Ovary (tissue), 9 donors: ENCODE results near the gene ADAM10. TPM values are rescaled to one million over a fixed set of nuclear protein-coding genes. Genes with fewer than 3 reads are reported as not detected.
"Not testable (repeated sequence)": the region's sequence is repeated elsewhere in the genome, so short reads cannot be mapped to it uniquely, and the experiment has no call there.

Source experiments
- DNase-seq, 5 donors: peaks; one replicate each; pipeline ENCODE4 v3.0.0-alpha.2; 2019 to 2020
- H3K27ac ChIP-seq, 2 donors: fragments of 200-600 bp; one replicate each; pipeline versions ENCODE4 v1.5.1 to v1.8.0; 2019 to 2022
- H3K27me3 ChIP-seq: fragments of 200-600 bp; one replicate; pipeline ENCODE4 v1.8.0; 2022
- H3K36me3 ChIP-seq: fragments of 200-600 bp; sonication (generic); one replicate; pipeline ENCODE4 v1.5.1; 2019
- H3K4me1 ChIP-seq: one replicate; pipeline ENCODE4 v1.8.1; 2013; ENCODE audit warnings: mild to moderate bottlenecking, moderate library complexity; ENCODE audit not compliant: insufficient read depth
- H3K4me3 ChIP-seq: fragments of 200-600 bp; sonication (generic); one replicate; pipeline ENCODE4 v1.5.1; 2017
- H3K9me3 ChIP-seq, 2 donors: fragments of 200-600 bp in 1 of 2; sonication (generic) in 1 of 2; one replicate each; pipeline versions ENCODE4 v1.5.1 to v1.8.1; 2013 to 2019; ENCODE audit warnings: mild to moderate bottlenecking in 1 of 2, moderate library complexity in 1 of 2
- EP300 ChIP-seq: sonication (generic); formaldehyde crosslinking; IDR thresholded peaks from one replicate; pipeline ENCODE4 v1.6.1; 2017; ENCODE audit warnings: antibody characterized with exemption
- POLR2A ChIP-seq: fragments of 450-650 bp; IDR thresholded peaks from one replicate; pipeline ENCODE4 v1.6.1; 2017; ENCODE audit warnings: antibody characterized with exemption, mild to moderate bottlenecking, moderate library complexity
- WGBS, 3 donors: extraction: QIAGEN DNeasy Blood & Tissue Kit in 1 of 3; methylation state at CpG; one replicate each; pipeline versions ENCODE4 v1.1.5 to v1.1.7; 2013 to 2017; 5-methylcytosine and 5-hydroxymethylcytosine counted together
- intact Hi-C, 4 donors: fragments of 100-400 bp; cut with DNase I; formaldehyde crosslinking; loops; one replicate each; pipeline versions ENCODE4 v1.11.0 to v1.15.1; 2022 to 2023
- polyA plus RNA-seq, 2 donors: library from polyadenylated mRNA; stranded (reverse); fragments of 200-250 nt in 1 of 2; fragments of 350-450 nt in 1 of 2; fragmentation: Illumina TruSeq in 1 of 2; extraction: RNeasy Lipid Tissue Mini Kit (QIAGEN cat#74804) in 1 of 2; gene quantifications; one replicate each; pipeline ENCODE4 v1.2.3, GENCODE V29; 2013 to 2014
- total RNA-seq, 7 donors: library from RNA; depleted of rRNA in 2 of 7; stranded (reverse); fragments of >200 nt in 2 of 7; fragmentation: NEBNext Ultra II Directional in 3 of 7; extraction: Animal tissue kit (Norgen Biotek cat#: 25700) in 3 of 7; gene quantifications; one replicate each; pipeline versions ENCODE4 v1.1.0 to v1.2.4, GENCODE V29; 2016 to 2023
- TF ChIP-seq, protein P1 (sequence below), 3 donors: fragments of 450-650 bp in 2 of 3; fragments of 200-600 bp in 1 of 3; IDR thresholded peaks; one replicate each; pipeline versions ENCODE4 v1.5.1 to v1.8.0; 2016 to 2022; ENCODE audit warnings: antibody characterized with exemption in 3 of 3, mild to moderate bottlenecking in 1 of 3
- donor health status: DM: no; HTN: no; CAD: no; lungs with moderate emphysema.
- donor health status: DM: no; HTN: no; CAD: no.
- donor health status: Bipolar disorder and iron deficiency.
- donor health status: DM: yes; HTN: yes; CAD: no.
- donor health status: DM: no; HTN: no; CAD: no.
- donor health status: DM: yes; HTN: yes; CAD: no.

Gene ADAM10
- total and polyA plus RNA-seq, 9 donors: 23.2 to 86.4 (median 63.0) TPM

DNA sequence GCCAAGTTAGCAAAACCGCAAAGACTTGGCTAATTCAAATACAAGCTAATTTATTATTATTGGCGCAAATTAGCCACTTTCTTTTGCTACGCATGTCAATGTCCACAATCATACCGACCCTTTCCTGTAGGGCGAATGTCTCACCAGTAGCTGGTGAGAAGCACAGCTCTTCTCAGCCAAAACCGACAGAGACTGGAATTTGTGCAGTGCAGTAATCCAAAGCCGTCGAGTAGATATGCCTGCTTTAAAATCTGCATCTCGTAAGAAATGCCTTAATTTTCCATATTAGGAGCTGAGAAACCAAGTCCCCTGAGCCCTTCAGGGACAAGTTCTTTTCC lies 21.0 kb upstream of the ADAM10 start:
- no peak for DNase-seq
- no peaks in the 10 kb centered on the region for H3K9me3 ChIP-seq
- TF ChIP-seq EP300: no peak
- TF ChIP-seq, protein P1, sequence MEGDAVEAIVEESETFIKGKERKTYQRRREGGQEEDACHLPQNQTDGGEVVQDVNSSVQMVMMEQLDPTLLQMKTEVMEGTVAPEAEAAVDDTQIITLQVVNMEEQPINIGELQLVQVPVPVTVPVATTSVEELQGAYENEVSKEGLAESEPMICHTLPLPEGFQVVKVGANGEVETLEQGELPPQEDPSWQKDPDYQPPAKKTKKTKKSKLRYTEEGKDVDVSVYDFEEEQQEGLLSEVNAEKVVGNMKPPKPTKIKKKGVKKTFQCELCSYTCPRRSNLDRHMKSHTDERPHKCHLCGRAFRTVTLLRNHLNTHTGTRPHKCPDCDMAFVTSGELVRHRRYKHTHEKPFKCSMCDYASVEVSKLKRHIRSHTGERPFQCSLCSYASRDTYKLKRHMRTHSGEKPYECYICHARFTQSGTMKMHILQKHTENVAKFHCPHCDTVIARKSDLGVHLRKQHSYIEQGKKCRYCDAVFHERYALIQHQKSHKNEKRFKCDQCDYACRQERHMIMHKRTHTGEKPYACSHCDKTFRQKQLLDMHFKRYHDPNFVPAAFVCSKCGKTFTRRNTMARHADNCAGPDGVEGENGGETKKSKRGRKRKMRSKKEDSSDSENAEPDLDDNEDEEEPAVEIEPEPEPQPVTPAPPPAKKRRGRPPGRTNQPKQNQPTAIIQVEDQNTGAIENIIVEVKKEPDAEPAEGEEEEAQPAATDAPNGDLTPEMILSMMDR (IDR thresholded peaks at IDR 0.05): peak in 1 of 3 donors; percentile 13
- H3K4me1 ChIP-seq: peaks cover 9% of the 10 kb centered on the region
- H3K27me3 ChIP-seq: no peaks in the 10 kb centered on the region
- H3K36me3 ChIP-seq: no peaks in the 10 kb centered on the region
- H3K4me3 ChIP-seq: peak overlapping the region; percentile 92
- peak overlapping the region; percentile 50 to 98 for H3K27ac ChIP-seq
- 1% methylated on average over 9 of the region's 9 CpGs for WGBS, 3 donors
- intact Hi-C loops: no loop called here

DNA sequence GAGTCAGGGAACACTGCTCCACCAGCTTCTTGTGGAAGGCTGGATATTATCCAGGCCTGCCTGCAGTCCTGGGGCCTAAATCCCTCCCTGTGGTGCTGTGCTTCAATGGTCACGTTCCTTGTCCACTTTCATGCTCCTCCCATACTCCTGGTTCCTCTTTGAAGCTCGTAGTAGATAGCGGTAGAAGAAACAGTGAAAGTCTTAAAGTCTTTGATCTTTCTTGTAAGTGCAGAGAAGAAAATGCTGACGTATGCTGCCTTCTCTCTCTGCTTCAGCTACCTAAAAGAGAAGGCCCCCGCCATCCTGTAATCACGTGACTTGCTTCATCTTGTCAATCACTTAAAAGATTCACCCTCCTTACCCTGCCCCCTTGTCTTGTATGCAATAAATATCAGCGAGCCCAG lies 19.1 kb upstream of the ADAM10 start:
- DNase-seq, H3K4me3 ChIP-seq, intact Hi-C loops, H3K4me1 ChIP-seq, H3K9me3 ChIP-seq, H3K27ac ChIP-seq, H3K36me3 ChIP-seq, H3K27me3 ChIP-seq: not testable (repeated sequence)
- WGBS, 3 donors: 94 to 100% (median 96%) methylated on average over 7 of the region's 7 CpGs

DNA sequence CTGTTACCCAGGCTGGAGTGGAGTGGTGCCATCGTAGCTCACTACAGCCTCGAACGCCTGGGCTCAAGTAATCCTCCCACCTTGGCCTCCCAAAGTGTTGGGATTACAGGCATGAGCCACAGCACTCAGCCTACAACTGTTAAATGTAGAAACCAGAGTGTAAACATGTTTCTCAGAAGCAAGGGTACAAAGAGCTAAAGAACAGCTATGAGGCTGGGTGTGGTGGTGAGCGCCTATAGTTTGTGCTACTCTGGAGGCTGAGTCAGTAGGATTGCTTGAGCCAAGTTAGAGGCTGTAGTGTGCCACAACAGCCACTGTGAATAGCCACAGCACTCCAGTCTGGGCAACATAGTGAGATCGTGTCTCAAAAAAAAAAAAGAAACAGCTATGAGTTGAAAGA lies 16.8 kb upstream of the ADAM10 start:
- Histone ChIP-seq H3K4me1 (no peaks in the 10 kb centered on the region), H3K36me3 (no peaks in the 10 kb centered on the region), H3K4me3 (no peak overlapping the region), H3K9me3 (no peaks in the 10 kb centered on the region), H3K27ac (no peak overlapping the region), H3K27me3 (no peaks in the 10 kb centered on the region)
- TF ChIP-seq, protein P1 (IDR thresholded peaks at IDR 0.05): no peak
- TF ChIP-seq EP300: no peak
- no peak for TF ChIP-seq POLR2A
- intact Hi-C loops: no loop called here
- 89 to 90% (median 89%) methylated on average over 5 of the region's 5 CpGs for WGBS, 3 donors
- DNase-seq: no peak

DNA sequence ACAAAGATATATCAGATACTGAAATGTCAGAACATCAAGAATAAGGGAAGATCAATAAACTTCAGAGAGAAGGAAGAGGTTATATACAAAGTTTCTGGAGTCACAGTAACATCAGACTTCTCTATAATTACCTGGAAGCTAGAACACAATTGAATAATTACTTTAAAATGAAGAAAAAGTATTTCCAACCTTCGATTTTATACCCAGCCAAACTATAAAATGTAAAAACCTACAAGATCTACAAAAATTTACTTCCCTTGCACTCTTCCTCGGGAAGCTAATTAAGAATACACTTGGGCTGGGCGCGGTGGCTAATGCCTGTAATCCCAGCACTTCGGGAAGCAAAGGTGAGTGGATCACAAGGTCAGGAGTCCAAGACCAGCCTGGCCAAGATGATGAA lies 15.0 kb upstream of the ADAM10 start:
- DNase-seq: no peak
- 90 to 96% (median 93%) methylated on average over 5 of the region's 5 CpGs for WGBS, 3 donors
- Histone ChIP-seq H3K36me3 (no peaks in the 10 kb centered on the region), H3K4me3 (no peak overlapping the region), H3K27me3 (no peaks in the 10 kb centered on the region), H3K9me3 (no peaks in the 10 kb centered on the region), H3K27ac (no peak overlapping the region), H3K4me1 (no peaks in the 10 kb centered on the region)
- intact Hi-C loops: no loop called here
- TF ChIP-seq EP300: no peak
- TF ChIP-seq, protein P1 (IDR thresholded peaks at IDR 0.05): no peak
- TF ChIP-seq POLR2A: no peak

DNA sequence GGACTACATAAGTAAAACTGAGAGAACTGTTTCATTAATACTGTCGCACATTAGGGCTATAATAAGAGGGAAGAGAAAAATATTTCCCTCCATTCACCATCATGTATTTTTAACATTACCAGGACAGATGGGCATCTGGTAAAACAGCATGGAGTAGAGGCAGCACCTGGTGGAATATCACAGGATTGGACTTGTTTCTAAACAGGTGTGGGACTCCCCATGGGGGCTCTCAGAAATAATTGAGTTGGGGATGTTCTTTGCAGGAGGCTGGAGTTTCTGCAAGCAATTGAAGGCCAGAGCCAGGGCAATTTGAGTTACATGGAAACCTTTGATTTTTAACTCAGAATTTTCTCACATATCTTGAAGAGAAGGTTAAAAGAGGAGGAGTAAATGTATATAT lies 13.2 kb upstream of the ADAM10 start:
- Histone ChIP-seq H3K4me1 (no peaks in the 10 kb centered on the region), H3K9me3 (no peaks in the 10 kb centered on the region), H3K4me3 (no peak overlapping the region), H3K27me3 (no peaks in the 10 kb centered on the region), H3K27ac (no peak overlapping the region), H3K36me3 (no peaks in the 10 kb centered on the region)
- intact Hi-C loops: no loop called here
- no peak for DNase-seq
- 95 to 98% (median 96%) methylated on average over 1 of the region's 1 CpG for WGBS, 3 donors
- TF ChIP-seq EP300: no peak
- TF ChIP-seq, protein P1 (IDR thresholded peaks at IDR 0.05): no peak
- no peak for TF ChIP-seq POLR2A
